K562 (cell line): ENCODE results near the gene ICAM3. TPM values are rescaled to one million over a fixed set of nuclear protein-coding genes. Genes with fewer than 3 reads are reported as not detected.

ENCODE experiments used
- CREB3 ChIP-seq: fragments of 450-650 bp; conservative IDR thresholded peaks from 2 replicates; pipeline ENCODE4 v1.6.1; 2016; ENCODE audit warnings: missing genetic modification characterization, low read depth, mild to moderate bottlenecking, missing compliant biosample characterization, moderate library complexity
- CXXC5 ChIP-seq: fragments of 250-450 bp; sonication (Bioruptor Pico); IDR thresholded peaks from 2 replicates; pipeline ENCODE4 v1.8.0; 2022; ENCODE audit warnings: inconsistent platforms, mild to moderate bottlenecking, moderate library complexity
- E2F3 ChIP-seq: fragments of 250-450 bp; sonication (Bioruptor Pico); IDR thresholded peaks from 2 replicates; pipeline ENCODE4 v1.4.0; 2020; ENCODE audit warnings: mild to moderate bottlenecking
- FIP1L1 ChIP-seq: fragments of 200-400 bp; formaldehyde crosslinking; IDR thresholded peaks from 2 replicates; pipeline ENCODE4 v1.6.1; 2018; ENCODE audit warnings: mild to moderate bottlenecking, low read depth, low read length; ENCODE audit not compliant: poor library complexity, severe bottlenecking
- HCFC1 ChIP-seq: IDR thresholded peaks from 2 replicates; pipeline ENCODE4 v1.6.1; 2012; ENCODE audit warnings: low read depth, low read length, improper control_type of control experiment
- HEY1 ChIP-seq: fragments of 250-450 bp; sonication (Bioruptor Pico); IDR thresholded peaks from 2 replicates; pipeline ENCODE4 v1.5.0; 2020; ENCODE audit warnings: mild to moderate bottlenecking, moderate library complexity, borderline replicate concordance
- HIVEP1 ChIP-seq: fragments of 250-450 bp; sonication (Bioruptor Pico); IDR thresholded peaks from 2 replicates; pipeline ENCODE4 v1.4.0; 2020; ENCODE audit warnings: mild to moderate bottlenecking
- HMBOX1 ChIP-seq: sonication (generic); IDR thresholded peaks from 2 replicates; pipeline ENCODE4 v1.6.1; 2016
- SAFB ChIP-seq: fragments of 200-400 bp; formaldehyde crosslinking; IDR thresholded peaks from 2 replicates; pipeline ENCODE4 v1.6.1; 2017; ENCODE audit warnings: low read depth, low read length, borderline replicate concordance
- SIN3A ChIP-seq, 2 experiments: fragments of 150-350 bp in 1 of 2; IDR thresholded peaks; 2 replicates each; pipeline ENCODE4 v1.6.1; 2011 to 2016; ENCODE audit warnings: borderline replicate concordance in 2 of 2, low read depth in 2 of 2, low read length in 2 of 2, mild to moderate bottlenecking in 2 of 2, moderate library complexity in 2 of 2; ENCODE audit not compliant: control insufficient read depth in 1 of 2
- TAF15 ChIP-seq: fragments of 200-400 bp; formaldehyde crosslinking; IDR thresholded peaks from 2 replicates; pipeline ENCODE4 v1.6.1; 2017; ENCODE audit warnings: mild to moderate bottlenecking, low read depth, low read length, moderate library complexity
- TEAD1 ChIP-seq, 2 experiments: fragments of 450-650 bp in 1 of 2; sonication (generic) in 1 of 2; formaldehyde crosslinking; IDR thresholded peaks; 2 replicates each; pipeline versions ENCODE4 v1.4.0 to v1.8.0; 2020 to 2022; ENCODE audit warnings: mild to moderate bottlenecking in 2 of 2, missing genetic modification reagents in 1 of 2
- ZKSCAN8 ChIP-seq: fragments of 200-800 bp; sonication (Bioruptor generic); IDR thresholded peaks from 2 replicates; pipeline ENCODE4 v1.6.1; 2016; ENCODE audit warnings: missing genetic modification characterization, missing compliant biosample characterization
- ZNF12 ChIP-seq: sonication (generic); formaldehyde crosslinking; IDR thresholded peaks from 2 replicates; pipeline ENCODE4 v1.4.0; 2020; ENCODE audit warnings: mild to moderate bottlenecking, missing genetic modification reagents
- ZNF407 ChIP-seq: fragments of 450-650 bp; IDR thresholded peaks from 2 replicates; pipeline ENCODE4 v1.6.1; 2016; ENCODE audit warnings: low read depth
- polyA plus RNA-seq, 8 experiments: library from polyadenylated mRNA; depleted of rRNA in 4 of 8; stranded (reverse) in 5 of 8; unstranded in 3 of 8; fragments of >200 nt; fragmentation: Nextera tagmentation in 2 of 8; fragmentation: Illumina TruSeq in 1 of 8; extraction: Ambion mirVana in 2 of 8; extraction: Trizol in 1 of 8; gene quantifications; 2 replicates each; pipeline versions ENCODE4 v1.2.1 to v1.2.3, GENCODE V29; 2011 to 2014; ENCODE audit warnings: inconsistent platforms in 1 of 8, missing spikeins in 1 of 8
- total RNA-seq, 7 experiments: library from RNA; depleted of rRNA in 6 of 7; stranded (reverse); fragments of >200 nt in 6 of 7; fragmentation: Illumina TruSeq in 2 of 7; extraction: Trizol in 2 of 7; gene quantifications; 2 replicates each; pipeline versions ENCODE4 v1.2.1 to v1.2.3, GENCODE V29; 2011 to 2021; ENCODE audit warnings: low replicate concordance in 1 of 7

Gene ICAM3
- total and polyA plus RNA-seq, 9 of the 15 experiments (the other 6 are each of a cell fraction or from before 2014, with no cell fraction given): 6.5 to 39.5 (median 24.2) TPM

- TF ChIP-seq HEY1 (no peak), TAF15 (0 out of 2 replicates have a peak, but pooled peaks have one; percentile 6), SIN3A (IDR thresholded peaks at IDR 0.05; ENCODE audit: borderline replicate concordance in 2 of 2, control insufficient read depth in 1 of 2, low read depth in 2 of 2, low read length in 2 of 2) (peak; percentile 56 to 68; a peak in 2 of 4 replicates), HCFC1 (no peak), SAFB (peak; percentile 95), ZKSCAN8 (CRISPR knock-in tag) (no peak), ZNF407 (no peak), HIVEP1 (CRISPR knock-in tag) (no peak), ZNF12 (peak; percentile 43), TEAD1 (CRISPR knock-in tag; IDR thresholded peaks at IDR 0.05) (0 out of 4 replicates have a peak, but pooled peaks of 1 of the 2 experiments have one; percentile 46), HMBOX1 (no peak), FIP1L1 (peak; percentile 55), E2F3 (CRISPR knock-in tag) (no peak), CREB3 (tag) (no peak), CXXC5 (CRISPR knock-in tag) (peak; percentile 61; the same call in 1 of the 2 replicates)
Observed at GRCh38 chr19:10290876-10291553, 48.4 kb downstream of the ICAM3 start (continued).
